Fibroblast of skin of back (primary cell): ENCODE data around the gene EDA.
A peak's percentile ranks its signal among the peaks of the same experiment; 100 is the strongest.

Source experiments
- DNase-seq: peaks from one replicate; pipeline ENCODE4 v3.0.0-alpha.2; 2013

EDA gene

DNA sequence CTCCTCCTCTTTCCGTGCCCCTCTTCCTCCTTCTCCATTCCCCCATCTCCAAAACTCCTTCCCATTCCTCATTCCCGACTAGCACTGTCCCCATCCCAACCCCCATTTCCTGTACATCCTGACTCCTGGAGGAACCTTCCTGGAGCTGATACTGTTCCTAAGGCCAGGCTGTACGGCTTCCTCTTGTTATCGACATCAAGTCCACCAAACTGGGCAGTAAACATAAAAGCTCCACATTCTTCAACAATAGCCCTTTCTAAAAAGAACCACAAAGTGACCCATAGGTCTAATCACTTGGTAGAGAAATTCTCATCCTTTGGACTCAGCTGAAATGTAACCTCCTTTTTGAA is 410.9 kb downstream of the EDA start:
- no peak for DNase-seq

DNA sequence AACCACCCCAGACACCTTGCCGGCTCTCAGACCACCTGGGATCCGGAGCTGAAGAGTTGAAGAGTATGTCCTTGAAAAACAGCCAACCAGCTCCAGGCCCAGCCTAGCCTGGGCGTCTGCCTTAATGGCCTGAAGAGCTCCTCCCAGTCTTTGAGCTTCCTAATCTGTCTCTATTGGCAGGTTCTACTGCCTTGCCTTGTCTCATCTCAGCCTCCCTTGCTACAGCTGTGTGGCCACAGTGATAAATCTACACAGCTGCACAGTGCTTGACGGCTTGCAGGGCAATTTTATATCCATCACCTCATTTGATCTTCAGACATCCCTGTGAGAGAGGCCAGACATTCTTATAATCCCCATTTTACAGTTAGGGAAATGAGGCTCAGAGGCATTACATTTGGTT is 413.9 kb downstream of the EDA start:
- DNase-seq = no peak

DNA sequence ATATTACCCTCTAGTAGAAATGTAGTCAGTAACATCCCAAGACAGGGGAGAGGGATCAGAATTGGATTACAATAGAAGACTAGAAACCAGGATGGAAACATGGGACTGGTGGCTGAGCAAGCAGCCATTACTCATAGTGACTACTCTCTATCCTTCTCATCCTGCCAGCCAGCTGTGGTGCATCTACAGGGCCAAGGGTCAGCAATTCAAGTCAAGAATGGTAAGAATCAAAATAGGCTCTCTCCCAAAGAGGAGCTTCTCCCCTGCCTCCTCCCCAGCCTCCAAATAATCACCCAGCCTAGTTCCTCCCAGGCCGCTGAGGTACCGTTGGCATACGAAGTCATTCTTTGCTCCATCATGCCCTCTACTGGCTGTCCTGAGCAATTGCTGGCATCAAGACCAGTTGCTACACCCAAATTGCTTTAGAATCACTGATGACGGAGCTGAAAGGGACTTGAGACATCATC is 414.4 kb downstream of the EDA start:
- peak; percentile 62 for DNase-seq

DNA sequence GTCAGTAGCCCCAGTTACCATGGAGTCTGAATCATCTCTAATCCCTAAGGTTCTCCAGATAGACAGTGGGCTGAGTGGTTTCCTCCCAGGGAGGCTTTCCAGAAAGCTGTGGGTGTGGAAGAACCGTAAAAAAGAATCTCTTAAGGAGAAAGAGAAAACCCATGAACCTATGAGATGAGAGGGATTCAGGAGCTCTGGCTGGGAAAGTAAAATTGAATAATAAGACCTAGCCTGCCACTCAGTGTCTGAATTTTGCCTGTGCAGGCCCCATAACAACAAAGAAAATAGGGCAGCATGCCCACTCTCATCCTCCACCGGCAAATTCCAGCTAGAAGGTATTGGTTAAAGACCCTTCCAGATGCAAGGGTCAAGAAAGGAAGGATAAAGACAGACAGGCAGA is 416.9 kb downstream of the EDA start:
- peak; percentile 6 for DNase-seq

DNA sequence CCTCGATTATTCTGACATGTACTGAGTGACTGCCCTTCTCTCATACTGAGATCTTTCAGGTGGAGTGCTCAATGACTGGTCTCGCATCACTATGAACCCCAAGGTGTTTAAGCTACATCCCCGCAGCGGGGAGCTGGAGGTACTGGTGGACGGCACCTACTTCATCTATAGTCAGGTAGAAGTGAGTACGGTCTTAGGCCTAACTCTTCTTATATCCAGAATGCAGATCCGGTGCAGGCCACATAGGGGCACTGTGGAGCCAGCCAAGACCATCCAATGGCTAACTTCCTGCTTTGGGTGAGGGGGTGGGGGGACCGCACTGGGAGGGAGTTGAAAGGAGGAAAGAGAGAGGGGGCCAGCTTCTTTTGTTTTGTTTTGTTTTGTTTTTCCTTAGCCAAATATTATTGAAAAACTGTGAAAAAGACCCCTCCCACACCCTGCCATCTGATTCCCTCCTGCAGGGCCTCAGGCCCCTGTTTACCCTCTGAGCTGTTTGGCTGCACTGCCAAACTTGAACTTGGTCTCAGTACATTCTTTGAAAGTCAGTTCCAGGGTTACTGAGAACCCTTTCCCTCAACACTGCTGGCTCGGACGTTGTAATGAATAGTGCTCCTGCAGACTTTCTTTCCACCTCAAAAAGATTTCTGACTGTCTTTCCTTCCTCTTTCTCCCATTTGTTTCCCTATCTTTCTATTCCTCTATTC is 417.6 kb downstream of the EDA start:
- peak; percentile 40 for DNase-seq

DNA sequence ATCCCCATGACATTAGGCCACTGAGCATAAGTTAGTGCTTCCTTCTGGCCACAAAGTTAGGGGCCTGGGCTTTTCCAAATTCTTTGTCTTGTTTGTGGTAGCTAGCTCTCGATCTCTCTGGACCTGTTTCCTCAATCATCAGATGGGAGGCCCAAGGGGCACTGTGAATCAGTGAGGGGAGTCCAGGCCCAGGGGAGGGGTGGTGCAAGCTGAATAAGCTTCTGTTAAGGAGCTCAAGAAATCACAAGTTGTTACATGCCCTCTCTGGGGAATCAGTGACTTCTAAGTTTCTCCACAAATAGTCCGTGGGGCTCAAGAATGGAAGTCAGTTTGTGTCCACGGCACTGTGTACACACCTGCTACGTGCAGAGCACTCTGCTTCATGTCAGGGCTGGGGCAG is 418.7 kb downstream of the EDA start:
- DNase-seq = no peak

DNA sequence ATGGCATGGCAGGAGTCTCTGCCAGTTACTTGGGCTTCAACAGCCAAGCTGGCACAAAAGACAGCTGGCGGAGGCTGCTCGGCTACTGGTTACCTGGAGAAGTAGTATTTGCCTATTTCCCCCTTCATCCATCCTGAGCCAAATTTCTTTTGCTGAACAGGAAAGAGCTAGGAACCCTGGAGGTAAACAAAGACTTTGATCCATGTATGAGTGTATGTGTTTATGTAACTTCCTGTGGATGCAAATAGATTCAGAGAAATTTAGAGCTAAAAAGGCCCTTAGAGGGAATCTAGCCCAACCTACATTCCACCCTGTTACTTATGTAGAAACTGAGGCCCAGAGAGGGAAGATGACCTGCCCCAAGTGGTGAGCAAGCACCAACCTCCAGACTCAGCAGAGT is 422.6 kb downstream of the EDA start:
- DNase-seq = no peak

DNA sequence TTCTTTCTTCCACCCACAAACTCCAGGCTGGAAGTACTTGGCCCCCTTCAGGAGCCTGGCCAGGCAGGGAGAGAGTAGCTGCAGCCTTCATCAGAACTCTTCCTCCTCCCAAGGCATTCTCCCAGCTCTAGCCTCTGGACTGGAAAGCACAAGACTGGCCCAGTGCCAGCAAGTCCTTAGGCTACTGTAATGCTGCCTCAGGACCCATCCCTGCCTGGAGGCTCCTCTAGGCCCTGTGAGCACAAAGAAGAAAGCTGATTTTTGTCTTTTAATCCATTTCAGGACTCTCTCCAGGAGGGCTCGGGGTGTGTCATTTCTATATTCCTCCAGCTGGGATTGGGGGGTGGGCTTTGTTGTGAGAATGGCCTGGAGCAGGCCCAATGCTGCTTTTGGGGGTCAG is 423.0 kb downstream of the EDA start:
- no peak for DNase-seq

DNA sequence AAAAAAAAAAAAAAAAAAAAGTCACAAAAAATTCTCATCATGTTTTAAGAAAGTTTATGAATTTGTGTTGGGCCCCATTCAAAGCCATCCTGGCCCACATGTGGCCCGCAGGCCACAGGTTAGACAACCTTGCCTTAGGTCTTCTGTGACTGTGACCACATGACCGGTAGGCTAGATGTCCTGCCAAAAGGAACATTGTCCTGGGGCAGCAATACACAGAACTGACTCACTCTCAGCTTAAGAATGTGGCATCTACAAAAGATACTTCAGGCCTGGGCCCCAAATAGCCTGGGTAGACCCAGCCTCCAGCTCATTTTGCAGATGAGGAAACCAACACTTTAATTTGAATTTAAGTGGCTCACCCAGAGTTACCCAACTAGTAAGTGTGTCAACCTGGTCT is 423.8 kb downstream of the EDA start:
- DNase-seq = peak; percentile 29

DNA sequence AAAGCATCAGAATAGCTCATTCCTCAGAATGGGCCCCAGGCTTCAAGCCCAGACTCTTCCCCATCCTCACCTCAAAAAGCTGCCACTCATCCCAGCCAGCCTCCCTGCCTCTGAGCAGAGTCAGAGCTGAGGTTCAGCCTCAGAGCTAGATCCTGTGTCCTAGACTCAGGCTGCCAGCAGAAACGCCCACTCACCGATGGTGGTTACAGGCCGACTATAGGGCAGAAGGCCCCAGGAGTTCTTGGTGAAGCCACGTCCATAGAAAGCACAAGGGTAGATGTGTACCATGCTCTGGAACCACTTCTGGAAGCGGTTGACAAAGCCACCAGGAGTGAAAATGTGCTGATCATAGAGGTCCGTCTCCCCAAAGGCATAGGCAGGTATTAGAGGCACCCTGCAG is 426.1 kb downstream of the EDA start:
- no peak for DNase-seq

DNA sequence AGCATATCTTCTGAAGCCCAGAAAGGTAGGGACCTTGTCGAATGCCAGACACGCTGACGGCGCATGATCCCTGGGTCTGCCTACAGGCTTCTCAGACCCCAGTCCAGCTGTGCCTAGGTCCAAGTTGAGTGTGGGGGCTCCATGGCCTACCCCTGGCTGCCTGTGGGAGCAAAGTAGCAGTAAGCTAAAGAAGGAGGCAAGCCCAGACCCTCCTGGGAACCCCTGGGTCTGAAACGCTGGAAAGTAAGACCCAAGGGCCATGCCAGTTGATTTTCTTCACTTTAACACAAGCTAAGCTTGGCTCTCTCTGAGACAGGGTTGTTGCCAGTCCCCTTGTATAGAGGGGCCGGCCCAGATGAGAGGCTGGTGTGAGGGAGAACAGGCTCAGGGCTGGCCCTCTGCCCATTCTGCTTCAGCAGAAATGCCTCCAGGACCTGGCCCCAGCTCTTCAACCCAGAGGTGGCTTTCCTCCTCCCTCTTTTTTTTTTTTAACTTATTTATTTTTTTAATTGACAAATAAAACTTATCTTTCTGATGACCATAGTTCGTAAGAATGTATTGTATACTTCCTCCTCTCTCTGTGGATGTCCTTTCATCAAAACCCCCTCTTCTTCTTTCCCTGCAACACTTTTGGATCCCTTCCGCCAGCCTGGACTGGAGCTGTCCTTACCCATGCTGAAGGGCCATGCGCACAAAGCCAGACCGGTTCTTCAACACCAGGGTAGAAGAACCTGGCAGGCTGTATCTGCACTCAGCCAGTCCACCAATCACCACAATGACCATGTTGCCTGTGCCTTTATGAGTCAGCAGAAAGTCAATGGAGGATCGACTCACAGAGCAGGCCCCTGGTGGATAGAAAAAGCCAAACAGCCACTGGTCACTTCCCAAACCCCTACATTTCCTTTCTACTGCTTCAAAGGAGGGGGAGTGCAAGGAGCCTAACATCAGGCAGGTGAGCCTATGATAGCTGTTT is 426.8 kb downstream of the EDA start:
- DNase-seq = peak; percentile 43

DNA sequence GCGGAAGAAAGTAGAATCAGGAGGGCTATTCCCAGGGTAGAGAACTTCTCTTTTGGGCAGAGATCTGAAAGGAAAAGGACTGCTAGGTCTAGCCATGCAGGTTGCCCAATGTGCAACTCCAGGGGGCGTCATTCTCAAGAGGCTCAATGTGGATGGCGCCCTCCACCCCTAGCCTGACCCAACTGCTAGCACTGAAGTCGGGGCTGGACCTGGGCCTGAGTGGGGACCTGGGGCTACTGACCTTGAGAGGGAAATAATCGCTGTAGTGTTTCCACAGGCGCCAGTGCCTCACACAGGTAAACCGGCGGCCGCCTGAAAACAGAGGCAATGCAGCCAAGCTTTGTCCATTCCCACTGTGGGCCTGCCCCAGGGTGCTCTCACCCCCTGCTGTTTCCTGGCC is 427.8 kb downstream of the EDA start:
- DNase-seq = no peak

DNA sequence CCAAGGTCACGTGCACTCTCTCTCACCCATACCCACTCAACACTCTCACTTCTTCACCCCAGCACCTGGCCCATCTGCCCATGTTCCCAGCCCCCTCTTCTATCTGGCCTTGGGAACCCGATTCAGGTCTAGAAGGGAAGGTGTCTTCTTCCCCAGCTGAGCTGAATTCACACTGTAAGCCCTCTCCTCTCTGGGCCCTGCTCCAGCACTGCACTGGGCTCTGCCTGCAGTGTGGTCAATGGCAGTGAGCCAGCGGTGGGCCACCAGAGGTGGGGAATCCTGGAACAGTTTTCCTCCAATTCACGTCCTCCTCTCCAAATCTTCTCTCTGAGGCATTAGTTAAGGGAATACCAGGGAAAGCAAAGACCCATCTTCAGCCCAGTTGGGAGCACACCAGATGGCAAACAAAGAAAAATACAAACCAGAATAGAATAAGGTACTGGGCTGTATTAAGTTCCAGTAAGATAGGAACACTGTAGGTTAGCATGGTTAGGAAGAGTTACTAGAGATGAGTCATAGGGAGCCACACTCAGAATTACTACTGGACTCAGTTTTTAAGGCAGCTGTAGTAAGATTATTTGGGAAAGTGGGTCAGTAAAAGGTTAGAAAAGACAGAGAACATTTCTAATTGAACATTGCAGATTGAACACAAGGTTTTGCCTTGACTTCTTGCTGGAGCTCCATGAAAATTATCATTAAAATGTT is 428.8 kb downstream of the EDA start:
- DNase-seq = peak; percentile 43

DNA sequence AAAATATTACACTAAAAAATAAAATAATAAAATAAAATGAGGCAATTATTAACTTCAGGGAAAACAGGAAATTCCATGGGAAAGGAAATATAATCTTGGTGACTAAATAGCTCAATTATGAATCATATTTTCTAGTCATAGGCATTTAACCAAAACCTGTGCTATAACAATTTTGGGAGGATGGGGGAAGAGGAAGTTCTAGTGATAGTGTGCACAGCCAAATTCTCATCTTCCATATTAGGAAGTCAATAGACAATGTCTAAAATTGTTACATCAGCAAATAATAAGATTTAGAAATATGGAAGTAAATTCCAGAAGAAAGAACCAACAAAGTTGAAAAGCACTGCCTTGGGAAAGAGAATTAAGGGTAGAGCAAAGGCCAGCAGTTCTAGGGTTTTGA is 431.1 kb downstream of the EDA start:
- DNase-seq = peak; percentile 83

DNA sequence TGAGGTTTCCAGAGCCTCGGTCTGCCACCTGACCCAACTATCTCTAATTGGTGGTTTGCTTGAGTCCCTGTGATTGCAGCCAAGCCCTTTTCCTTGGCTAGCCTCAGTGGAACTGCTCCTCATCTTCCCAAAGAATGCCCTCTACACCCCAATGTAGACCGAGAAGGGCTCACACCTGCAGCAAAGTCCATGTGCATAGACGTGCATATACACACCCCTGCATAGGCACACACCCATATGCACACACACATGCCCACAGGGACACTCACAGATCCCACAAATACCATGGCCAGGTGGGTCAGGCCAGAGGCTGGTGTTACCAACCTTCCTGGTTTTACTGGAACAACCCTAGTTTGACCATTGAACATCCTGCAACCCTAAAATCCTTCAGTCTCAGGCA is 433.5 kb downstream of the EDA start:
- no peak for DNase-seq

DNA sequence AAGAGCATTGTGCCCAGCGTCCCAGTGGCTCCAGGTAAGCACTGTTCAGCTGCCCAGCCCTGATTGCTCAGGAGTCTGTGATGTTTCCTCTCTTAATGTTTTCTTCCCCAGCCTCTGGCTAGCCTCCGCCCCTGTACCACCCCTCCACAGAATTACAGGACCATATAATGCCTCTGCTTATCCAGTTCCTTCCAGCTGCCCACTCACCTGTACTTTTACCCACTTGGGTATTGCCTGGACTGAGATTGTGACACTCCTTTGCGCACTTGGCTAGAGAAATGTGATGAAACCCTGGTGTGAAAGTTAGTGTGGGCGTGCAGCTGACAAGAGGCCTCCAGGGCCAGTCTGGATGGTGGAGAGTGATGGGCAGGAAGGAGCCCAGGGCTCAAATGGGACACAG is 434.0 kb downstream of the EDA start, which contains the start of gene AWAT2:
AWAT2 (minus strand) TSS at position 14 of the 400 bp plus-strand sequence; CDS start at position 8, 6 bp downstream.
- no peak for DNase-seq

DNA sequence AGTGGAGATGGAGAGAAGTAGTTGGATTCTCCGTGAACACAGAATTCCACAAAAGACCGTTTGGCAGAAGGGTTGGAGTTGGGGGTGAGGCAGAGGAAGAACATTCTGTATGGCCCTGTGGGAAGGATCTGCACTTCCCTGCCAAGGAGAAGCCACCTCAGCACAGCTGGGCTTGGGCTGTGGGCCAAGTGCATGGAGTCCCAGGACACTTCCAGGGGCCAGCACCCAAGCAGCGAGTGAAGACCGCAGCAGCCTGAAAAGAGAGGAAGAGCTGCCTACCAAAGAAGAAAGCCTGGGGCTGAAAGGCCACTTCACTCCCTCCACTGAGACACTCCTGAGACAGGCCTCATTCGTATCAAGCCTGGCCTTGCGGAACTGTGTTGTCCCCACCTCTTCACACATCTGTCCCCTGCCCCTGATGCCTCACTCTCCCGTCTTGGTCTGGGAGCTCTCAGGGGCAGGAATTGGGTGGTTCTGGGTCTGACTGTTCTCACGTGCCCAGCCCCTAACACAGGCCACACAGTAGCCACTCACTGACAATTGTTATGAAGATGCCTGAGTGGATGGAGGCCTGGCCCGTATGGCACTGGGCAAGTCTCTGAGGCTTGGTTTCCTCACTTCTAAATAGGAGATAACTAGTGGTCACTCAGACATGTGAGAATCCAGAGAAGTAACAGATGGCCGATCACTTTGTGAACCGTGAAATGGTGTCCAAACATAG is 437.1 kb downstream of the EDA start:
- DNase-seq = no peak

DNA sequence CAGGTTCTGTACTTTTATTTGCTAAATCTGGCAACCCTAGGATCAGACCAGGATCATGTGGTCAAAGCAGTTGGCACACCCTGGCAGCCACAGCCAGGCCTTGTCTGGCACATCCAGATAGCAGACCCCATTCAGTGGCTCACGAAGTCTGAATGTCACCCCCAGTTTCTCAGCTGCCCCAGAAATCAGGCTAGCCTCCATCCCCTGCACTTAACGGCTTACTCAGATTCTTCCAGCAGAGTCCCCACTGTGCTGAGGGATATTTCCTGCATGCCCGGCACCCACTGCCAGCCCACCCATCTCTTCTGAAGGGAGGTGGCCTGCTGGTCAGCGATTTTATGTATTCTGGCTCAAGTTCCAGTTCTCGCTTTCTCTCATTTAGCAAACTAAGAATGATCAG is 438.5 kb downstream of the EDA start:
- DNase-seq = no peak

DNA sequence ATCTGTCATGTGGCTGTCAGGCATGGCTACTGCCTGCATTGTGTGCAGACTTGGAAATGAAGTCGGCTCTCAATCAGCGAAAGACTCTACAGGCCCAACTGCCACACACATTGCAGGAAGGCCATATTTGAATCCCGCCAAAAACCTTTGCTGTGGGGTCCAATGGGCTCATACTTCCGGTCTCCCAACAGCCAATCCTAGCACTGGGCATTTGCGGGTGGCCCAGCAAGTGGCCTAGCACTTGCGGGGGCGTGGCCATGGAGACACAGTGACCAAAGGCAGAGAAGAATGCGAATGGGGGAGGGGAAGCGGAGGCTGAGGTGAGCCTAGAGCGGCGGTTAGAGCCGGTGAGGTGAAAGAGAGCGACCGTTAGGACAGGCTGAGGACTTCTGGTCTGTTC is 446.2 kb downstream of the EDA start, which contains the start of gene OTUD6A:
OTUD6A (plus strand) TSS at position 382 of the 400 bp plus-strand sequence. CDS start 68 bp downstream, outside the sequence.
- no peak for DNase-seq

DNA sequence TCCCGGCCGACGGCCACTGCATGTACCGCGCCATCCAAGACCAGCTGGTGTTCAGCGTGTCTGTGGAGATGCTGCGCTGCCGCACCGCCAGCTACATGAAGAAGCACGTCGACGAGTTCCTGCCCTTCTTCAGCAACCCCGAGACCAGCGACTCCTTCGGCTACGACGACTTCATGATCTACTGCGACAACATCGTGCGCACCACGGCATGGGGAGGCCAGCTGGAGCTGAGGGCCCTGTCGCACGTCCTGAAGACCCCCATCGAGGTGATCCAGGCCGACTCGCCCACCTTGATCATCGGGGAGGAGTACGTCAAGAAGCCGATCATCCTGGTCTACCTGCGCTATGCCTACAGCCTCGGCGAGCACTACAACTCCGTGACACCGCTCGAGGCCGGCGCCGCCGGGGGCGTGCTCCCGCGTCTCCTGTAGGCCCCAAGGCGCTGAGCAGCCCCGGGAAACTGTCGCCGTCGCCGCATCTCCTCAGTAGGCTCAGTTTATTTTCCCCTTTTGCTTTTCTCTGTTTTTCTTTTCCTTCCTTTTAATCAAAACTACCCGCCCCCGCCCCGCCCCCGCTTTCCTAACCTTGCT is 447.1 kb downstream of the EDA start:
- no peak for DNase-seq

DNA sequence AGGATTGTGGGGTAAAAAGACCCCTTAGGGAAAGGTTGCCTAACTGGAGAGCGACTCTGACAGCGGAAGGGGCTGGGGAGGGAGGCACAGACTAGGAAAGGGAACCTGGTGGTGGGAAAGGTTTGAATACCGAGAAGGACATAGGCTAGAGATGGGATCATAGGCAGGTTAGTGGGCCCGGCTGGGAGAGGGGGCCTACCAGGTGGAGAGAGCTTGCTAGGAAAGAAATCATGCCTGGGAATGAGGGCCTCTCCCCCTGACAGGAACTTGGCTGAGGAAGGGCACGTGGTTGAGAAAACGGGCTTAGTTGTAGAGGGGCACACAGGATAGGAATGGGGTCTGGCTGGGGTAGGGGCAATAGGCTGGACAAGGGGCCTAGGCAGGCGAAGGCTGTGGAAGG is 450.7 kb downstream of the EDA start:
- no peak for DNase-seq

DNA sequence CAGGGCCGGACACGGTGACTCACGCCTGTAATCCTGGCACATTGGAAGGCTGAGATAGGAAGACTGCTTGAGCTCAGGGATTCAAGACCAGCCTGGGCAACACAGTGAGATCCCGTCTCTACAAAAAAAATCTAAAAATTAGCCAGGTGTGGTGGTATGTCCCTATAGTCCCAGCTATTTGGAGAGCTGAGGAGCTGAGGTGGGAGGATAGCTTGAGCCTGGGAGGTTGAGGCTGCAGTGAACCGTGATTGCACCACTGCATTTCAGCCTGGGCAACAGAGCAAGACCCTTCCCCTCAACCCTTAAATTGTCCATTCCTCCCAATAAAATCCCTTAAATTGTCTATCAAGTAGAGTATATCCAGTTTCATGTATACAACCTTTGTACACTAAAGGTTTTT is 463.4 kb downstream of the EDA start:
- DNase-seq = no peak
